ENCODE measurements around the gene KCNH5.

Gene KCNH5

DNA sequence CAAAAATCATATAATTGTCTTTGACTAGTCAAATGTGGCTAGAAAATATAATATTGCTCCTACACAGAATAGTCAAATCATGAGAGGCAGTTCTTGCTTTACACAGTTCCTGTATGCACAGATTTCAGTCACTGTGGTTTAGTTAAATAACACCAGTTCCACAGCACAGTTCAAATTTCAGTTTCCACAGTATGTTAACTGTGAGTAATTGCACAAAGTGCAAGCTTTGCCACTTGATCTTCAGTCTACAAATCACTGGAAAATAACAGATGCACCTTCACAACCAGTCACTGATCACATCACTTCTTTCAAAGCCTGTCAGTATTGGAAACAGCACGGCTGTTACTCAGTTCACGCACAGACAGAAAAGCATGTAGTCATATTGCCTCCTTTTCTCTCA is 38.7 kb downstream of the KCNH5 start:
- no peak for DNase-seq (ENCODE audit: low read depth in 2 of 2)

DNA sequence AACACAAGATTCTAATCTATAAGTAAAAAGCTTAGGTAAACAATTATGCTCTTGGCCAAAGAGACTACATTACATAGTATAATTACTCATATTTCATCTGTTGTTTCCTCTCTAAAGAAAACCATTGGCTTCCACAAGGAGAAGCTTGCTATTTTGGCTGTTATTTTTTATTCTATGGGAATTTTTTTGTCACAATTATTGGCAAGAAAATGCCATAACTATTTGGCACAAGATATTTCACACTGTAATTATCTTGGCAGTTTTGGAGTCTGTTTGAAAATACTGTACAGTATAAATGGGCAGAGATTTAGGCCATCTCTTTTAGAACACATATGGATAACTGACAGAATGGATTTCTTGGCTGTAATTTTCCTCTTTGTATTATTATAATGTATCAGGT is 51.2 kb downstream of the KCNH5 start:
- DNase-seq (ENCODE audit: low read depth in 2 of 2): no peak

DNA sequence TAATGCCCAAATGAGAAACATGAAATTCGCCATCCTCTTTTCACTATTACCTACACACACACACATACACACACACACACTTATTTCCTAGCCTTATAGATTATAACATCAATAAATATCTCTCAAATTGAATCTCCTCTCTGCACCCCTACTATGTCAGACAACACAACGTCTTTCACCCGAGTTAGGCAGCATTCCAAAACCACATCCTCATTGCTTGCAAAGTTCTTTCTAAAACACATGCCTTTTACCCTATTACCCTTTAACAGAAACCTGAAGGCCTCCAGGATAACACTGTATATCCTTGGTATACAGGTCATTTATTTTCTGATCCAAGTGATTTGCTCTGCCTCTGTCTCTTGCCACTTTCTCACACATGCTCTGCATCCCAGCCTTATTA is 56.3 kb downstream of the KCNH5 start:
- DNase-seq (ENCODE audit: low read depth in 2 of 2): peak in 1 of 2 experiments; percentile 6

DNA sequence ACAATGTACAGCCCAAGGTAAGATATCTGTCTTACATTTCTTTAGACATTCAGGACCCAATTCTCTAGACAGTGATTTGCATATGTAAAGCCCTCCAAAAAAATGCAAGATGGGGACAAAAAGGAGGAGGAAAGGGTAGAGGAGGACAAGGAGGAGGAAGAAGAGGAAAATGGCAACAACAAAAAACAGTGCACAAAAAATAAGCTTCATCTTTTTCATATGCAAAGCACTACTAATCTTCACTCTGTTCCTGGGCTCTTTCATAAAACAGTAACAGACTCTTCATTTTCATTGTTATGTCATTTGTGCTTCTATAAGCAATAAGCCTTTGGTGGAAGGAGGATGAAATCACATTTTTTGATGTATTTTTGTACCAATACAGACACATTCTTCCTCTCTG is 61.4 kb downstream of the KCNH5 start:
- no peak for DNase-seq (ENCODE audit: low read depth in 2 of 2)

DNA sequence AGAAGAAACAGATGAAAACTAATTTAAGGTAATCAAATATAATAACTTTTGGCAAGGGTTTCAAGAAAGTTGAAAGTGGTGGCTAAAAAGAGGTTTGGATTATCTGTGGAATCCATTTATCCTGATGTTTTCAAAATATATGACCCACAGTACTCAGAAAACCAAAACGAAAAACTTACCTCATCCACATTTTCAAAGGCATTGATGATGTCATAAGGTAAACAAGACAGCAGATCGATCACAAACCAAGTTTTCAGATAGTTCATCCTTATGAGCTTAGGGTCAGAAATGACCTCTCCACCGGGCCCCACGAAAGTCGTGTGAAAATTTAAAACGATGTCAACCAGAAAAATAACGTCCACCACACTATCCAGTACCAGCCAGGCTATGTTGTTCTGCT is 64.6 kb downstream of the KCNH5 start:
- DNase-seq (ENCODE audit: low read depth in 2 of 2): no peak

DNA sequence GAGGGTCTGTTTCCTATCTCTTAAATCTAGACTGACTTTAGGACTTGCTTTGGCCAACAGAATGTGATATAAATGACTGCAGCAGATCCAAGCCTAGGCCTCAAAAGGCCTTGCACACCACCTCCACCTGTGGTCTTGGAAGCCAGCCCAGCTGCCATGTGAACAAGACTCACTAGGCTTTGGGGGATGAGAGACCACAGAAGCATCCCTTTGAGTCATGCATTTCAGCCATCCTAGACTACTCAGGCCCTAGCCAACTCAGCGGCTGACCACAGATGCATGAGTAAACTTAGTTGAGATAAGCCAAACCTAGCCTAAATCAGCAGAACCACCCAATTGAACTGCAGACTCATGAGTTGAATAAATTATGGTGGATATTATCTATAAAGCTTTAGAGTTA is 87.7 kb downstream of the KCNH5 start:
- DNase-seq (ENCODE audit: low read depth in 2 of 2): peak; percentile 81 to 84

DNA sequence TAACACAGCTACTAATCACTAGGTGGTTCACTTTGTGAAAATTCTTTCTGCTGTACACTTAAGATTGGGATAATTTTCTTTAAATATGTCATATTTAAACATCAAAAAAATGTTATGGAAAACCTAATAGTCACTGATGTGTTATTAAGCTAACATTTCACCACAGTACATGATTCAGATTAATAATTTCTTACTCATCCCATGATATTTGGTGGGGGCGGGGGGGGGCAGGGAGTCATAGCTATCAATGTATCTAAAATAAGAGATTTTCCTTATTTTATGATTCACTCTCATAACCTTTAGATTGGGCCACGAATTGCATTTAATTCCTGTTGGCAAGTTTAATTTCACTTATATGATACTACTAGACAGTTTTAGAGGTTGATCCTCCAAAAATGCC is 88.8 kb downstream of the KCNH5 start:
- peak; percentile 5 to 14 for DNase-seq (ENCODE audit: low read depth in 2 of 2)

DNA sequence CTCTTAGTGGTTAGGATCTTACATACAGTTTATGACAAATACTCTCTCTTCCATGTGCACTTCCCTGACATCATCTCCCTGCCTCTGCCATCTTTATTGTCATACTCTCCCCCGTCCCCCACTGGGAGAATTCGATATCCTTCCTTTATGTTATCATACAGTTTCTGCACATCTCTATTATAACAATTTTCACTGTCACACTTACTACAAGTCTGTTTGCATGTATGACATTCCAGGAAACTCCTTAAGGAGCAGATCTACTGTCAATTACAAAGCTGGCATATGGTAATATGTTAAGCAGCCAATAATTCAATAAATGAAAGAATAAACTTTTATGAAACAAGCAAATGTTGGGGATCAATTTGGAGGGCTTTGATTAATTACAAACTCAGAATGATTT is 91.1 kb downstream of the KCNH5 start:
- no peak for DNase-seq (ENCODE audit: low read depth in 2 of 2)

DNA sequence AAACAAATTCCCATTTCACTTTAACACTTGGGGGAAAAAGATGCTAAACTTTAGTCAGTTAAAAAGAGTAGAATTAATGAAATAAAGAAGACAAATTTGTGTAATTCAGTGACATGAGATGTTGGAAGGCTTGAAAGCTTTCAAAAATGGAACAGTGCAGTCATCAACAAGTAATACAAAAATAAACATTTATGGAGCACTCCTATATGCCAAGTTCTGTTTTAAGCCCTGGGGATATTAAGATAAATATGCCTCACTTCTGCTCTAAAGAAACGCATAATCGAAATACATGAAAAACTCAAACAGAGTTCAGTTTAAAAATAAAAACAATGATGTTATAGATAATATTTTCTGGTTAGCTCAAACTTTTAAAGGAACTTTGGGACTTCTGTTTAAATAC is 93.0 kb downstream of the KCNH5 start:
- DNase-seq (ENCODE audit: low read depth in 2 of 2): no peak

DNA sequence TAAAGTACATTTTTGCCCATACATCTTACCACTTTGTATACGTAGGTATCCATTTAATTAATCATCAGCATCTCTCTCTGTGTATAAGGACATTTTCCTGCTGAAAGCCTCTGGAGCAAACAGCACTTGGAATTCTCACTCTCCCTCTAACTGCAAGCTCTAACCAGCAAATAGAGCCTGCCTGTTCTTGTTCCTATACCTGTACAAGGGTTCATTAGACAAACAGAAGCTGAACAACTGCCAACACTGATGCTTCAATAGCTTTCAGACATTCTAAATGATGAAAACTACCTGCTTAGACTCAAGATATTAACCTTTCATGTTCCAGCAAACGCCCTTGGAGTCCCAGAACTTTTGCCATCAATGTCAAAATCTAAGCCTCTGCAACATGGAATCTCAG is 98.0 kb downstream of the KCNH5 start:
- DNase-seq (ENCODE audit: low read depth in 2 of 2): no peak

DNA sequence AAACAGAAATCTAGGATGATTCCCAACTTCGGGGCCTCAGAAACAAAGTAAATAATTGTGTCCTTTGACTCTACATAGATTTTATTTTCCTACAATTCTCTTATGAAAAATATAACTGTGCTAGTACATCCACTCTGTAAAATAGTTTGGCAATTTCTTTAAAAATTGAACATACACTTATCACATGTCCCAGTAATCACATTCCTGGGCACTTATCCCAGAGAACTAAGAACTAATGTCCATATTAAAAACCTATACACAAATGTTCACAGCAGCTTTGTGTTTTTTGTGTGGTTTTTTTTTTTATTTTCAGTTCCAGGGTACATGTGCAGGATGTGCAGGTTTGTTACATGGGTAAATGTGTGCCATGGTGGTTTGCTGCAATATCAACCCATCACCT is 99.0 kb downstream of the KCNH5 start:
- DNase-seq (ENCODE audit: low read depth in 2 of 2): no peak

DNA sequence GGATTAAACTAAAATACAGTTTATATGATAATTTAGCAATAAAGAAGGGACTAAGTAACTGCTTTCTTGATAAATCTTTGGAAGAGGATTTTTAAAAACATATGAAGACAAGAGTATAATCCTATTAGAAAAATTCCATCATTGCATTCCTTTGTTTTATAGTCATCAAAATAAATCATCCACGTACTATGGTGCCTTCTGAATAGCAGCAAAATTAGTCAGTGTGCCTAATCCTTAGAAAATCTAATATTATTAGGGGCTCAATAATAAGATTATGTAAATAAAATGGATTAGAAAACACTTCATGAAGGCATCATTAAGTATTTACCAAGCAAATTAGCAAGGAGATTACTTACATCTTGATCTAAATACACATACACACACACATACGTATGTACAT is 102.1 kb downstream of the KCNH5 start:
- no peak for DNase-seq (ENCODE audit: low read depth in 2 of 2)

DNA sequence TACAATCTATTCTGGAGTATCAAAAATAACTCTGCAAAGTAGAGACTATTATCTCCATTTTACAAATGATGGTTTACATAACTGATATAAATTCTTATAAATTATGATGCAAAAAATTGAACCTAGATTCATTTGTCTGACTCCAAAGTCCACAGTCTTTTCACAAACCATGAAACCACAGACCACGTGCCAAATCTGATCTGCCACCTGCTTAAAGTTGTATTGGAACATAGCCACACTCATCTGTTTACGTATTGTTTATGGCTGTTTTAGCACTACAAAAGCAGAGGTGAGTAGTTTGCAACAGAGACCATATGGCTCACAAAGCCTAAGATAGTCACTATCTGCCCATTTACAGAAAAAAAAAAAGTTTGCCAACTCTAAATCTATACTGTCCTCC is 105.3 kb downstream of the KCNH5 start:
- DNase-seq (ENCODE audit: low read depth in 2 of 2): no peak

DNA sequence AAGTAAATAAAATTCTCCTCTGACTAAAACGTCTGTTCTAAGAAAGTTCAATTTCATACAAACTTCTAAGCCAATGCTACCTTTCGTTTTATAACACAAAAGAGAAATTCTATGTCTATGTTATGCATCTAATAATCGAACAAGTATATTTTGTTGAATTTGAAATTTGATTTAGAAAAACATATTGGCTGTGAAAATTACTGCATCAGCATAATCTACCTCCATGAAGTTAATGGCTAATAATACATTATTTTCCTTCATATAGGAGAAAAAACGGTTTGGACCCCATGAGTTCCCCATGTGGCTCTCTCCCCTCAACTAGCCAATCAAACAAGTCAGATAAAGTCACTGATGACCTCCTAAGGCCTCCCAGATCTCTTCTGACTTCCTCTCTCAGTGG is 106.5 kb downstream of the KCNH5 start:
- DNase-seq (ENCODE audit: low read depth in 2 of 2): no peak

DNA sequence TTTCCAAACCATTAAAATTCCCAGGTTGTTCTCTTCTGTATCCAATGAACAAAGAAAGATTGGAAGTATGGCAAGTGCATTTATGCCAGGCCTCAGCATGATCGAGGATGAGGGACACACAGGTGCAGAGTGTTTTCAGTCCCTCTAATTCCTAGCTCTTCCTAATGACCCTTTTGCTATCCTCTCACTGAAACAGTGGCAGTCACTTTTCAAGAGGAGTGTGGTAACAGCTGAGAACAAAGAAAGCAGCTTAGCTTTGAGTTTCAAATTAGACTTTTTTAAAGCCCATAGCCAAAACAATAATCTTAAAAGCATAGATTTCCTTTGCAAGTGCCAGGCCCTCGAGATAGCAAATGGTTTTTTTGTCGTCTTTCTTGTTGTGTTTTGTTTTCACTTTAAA is 110.8 kb downstream of the KCNH5 start:
- no peak for DNase-seq (ENCODE audit: low read depth in 2 of 2)

DNA sequence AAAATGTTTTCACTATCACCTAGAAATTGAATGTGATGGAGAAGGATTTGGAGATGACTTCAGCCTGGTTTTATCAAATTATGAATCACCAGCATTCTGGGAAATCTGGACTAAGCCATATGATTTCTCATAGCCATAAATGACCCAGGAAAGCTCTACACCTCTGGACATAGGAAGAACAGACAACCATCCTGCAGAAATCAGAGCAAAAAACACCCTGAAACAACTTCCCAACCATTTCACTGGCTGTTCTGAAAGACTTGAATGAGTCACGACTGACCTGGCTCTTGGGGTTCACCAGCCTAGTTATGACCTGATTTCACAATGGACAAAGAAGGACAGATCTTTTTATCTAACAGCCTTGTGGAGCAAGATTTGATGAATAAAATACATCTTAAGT is 123.8 kb downstream of the KCNH5 start:
- no peak for DNase-seq (ENCODE audit: low read depth in 2 of 2)

DNA sequence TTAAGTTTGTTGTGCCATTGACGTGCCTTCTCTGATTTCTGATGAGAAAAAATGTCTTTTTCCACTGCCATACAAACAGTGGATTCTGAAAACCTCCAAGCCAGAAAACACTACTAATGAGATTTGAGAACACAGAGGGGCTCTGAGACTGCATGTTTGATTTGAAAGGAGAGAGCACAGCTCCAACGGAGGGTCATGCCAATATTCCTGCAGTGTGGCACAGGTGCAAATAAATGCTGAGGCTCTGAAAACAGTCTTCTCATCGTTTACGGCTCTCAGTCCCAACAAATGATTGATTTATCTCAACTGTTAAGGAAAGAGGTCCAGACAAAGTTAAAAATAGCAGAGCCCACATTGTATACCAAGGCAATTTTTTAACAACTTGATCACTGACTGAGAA is 128.7 kb downstream of the KCNH5 start:
- no peak for DNase-seq (ENCODE audit: low read depth in 2 of 2)

DNA sequence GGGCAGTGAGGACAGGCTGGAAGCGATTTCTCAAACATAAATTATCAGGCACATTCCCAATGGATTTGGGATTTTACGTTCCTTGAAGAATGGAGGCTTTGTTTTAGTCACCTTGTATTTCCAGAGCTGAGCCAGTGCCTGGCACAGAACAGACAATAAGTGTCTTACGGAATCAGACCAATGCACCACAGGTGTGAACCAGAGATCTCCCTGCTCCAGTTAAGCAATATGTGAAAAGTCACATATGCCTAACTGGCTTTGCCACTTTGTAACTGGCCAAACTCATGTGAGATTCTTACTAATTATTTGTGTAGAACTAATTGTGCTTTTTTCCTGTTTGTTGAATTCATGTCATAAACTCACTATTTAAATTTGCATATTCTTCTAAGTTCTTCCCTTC is 130.4 kb downstream of the KCNH5 start:
- no peak for DNase-seq (ENCODE audit: low read depth in 2 of 2)

DNA sequence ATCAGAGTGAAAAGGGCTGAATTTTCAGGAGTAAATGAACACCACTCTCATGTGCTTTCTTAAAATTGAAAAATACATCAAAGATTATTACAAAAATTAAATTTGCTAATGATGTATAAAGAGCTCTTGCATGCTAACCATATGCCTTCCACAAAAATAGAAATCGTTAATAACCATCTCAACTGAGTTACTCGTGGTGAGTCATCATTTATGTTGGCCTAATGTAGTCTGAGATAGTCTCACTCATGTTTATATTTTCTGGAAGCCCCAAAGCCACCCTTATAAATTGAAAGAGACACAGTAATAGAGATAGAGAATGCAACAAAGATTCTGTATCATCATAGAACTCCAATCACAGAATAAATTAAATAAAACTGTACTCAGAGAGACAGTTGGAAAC is 131.2 kb downstream of the KCNH5 start:
- no peak for DNase-seq (ENCODE audit: low read depth in 2 of 2)

DNA sequence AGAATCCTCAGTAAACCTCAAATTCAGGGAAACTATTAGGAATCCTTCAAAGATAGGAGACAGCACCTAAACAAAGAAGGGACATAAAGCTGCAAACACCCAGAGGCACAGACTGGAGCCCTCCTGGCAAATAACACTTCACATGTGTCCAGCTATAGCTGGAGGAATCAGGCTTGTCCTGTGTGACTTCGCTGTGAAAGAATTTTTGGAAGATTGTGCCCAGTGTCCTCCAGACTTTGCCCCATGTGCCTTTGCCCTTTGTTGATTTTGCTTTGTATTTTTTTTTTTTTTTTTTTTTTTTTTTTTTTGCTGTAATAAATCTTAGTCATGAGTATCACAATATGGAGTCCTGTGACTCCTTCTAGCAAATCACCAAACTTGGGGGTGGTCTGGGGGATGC is 136.8 kb downstream of the KCNH5 start:
- no peak for DNase-seq (ENCODE audit: low read depth in 2 of 2)

DNA sequence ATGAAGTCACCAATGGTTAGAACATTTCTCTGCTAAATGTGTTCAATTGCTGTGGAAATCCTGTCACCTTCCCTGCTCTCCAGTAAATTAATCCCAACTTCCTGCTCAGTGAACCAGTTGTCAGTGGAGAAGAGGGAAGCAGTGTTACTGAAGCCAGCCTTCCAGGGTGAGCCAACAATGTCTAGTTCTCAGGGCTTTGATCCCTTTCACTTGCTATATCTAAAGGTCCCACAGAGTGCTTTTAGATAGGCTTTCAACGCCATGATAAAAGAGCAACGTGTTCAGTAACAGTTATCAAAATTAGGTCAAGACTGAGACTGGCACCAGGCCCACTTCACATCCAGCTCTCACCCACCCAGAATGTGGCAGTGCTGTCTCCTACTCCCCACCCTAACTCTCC is 139.7 kb downstream of the KCNH5 start:
- no peak for DNase-seq (ENCODE audit: low read depth in 2 of 2)

DNA sequence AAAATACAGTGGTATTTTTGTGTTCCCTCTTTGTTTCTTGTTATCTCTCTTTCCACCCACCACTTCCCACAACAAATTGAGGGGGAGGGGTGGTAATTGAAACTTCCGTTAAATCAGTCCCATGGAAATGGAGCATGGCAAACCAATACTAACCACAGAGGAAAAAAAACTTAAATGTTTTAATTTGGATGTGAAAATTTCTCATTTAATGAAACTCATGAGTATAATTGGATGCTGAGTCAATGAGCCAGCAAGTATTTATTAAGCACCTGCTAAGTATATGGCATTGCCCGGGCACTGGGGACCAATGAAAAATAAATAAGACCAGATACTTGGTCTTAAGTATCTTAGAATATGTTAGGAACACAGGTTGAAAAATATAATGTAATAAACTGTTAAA is 147.5 kb downstream of the KCNH5 start:
- DNase-seq (ENCODE audit: low read depth in 2 of 2): no peak

DNA sequence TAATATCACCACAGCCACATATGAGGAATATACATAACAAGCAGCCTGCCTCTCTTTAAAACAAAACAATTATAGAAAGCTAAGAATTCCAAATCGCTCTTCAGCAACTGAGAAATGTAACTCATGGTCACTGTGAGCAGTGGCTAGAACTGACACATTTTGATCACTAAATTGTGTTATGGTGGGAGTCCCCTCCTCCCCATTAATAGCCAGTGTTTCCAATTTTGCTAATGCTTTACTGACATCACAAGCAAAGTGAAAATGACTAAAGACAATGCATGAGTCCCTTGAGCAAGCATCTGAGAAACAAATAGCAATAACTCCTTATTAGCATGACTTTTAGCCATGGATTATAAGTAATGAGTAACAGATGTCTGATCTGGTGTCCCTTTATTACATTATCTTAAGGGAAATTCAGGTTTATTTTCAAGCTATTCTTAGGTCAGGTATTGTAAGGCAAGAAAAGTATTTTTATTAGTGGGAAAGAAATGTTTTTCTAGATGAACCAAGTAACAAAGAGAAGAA is 148.3 kb downstream of the KCNH5 start:
- DNase-seq (ENCODE audit: low read depth in 2 of 2): no peak

DNA sequence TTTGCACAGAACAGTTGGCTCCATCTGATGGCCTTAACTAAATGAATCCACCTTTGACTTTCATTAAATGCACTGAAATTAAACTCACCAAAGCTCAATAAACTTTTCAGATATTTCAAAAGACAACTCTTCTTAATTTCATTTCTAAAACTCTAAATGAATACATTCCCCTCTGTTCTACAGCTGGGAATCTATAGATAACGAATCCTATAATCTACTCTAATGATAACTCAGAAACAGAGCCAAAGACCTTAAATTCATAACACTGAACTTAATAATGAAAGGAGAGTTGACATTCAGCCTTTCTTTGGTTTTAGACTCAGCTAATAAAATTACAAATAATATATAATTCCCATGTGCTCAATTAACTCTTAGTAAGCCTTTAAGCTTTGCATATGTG is 150.5 kb downstream of the KCNH5 start:
- DNase-seq (ENCODE audit: low read depth in 2 of 2): no peak

DNA sequence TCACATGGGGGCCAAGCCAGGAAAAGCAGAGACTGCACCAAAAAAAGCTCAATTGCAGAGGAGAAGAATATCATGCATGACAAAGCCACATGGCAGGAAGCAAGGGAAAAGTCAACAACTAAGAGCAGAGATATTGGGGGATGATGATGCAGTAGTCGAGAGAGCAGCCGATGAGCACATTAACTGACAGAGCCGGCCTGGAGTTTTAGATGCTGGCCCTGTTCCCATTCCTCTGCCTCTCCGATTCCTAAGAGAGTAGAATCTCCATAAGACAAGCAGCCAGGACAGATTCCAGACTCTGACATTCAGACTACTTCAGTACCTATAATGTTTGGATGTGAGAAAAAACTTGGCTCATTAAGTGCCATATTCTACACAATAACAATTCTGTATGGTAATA is 155.9 kb downstream of the KCNH5 start:
- no peak for DNase-seq (ENCODE audit: low read depth in 2 of 2)

Data from fibroblast of skin of left biceps (primary cell).